ENCODE measurements around the gene COA4. TPM values are rescaled to one million over a fixed set of nuclear protein-coding genes. Genes with fewer than 3 reads are reported as not detected.

The COA4 gene
- total RNA-seq, 2 donors from 2014 or later: 57.0 to 136 TPM

GRCh38 chr11:73839123-73839457 is 37.6 kb downstream of the COA4 start:
- Histone ChIP-seq H3K36me3 (no peaks in the 10 kb centered on the region), H3K4me1 (replicated peaks) (no peaks in the 10 kb centered on the region), H3K27me3 (replicated peaks; ENCODE audit: insufficient read depth) (no peaks in the 10 kb centered on the region), H3K4me3 (no peak overlapping the region), H3K27ac (no peak overlapping the region), H3K9me3 (no peaks in the 10 kb centered on the region)
- DNase-seq (ENCODE audit: low spot score): no peak
- TF ChIP-seq POLR2AphosphoS5 (IDR thresholded peaks at IDR 0.05) (no peak), CTCF (IDR thresholded peaks at IDR 0.05) (no peak), POLR2A (IDR thresholded peaks at IDR 0.05) (no peak)
- intact Hi-C loops (cut with DNase I): no loop called here

- intact Hi-C loops (cut with DNase I): no loop called here
- Histone ChIP-seq H3K27me3 (replicated peaks; ENCODE audit: insufficient read depth) (no peaks in the 10 kb centered on the region), H3K4me1 (replicated peaks) (no peaks in the 10 kb centered on the region), H3K36me3 (no peaks in the 10 kb centered on the region), H3K9me3 (no peaks in the 10 kb centered on the region), H3K27ac (no peak overlapping the region), H3K4me3 (no peak overlapping the region)
- WGBS: 78% methylated on average over 3 of the region's 3 CpGs
- TF ChIP-seq POLR2A (IDR thresholded peaks at IDR 0.05) (no peak), CTCF (IDR thresholded peaks at IDR 0.05) (no peak), POLR2AphosphoS5 (IDR thresholded peaks at IDR 0.05) (no peak)
- DNase-seq (ENCODE audit: low spot score): no peak
These were observed 38.1 kb downstream of the COA4 start for GRCh38 chr11:73838443-73839122.

- Histone ChIP-seq H3K4me3 (no peak overlapping the region), H3K27me3 (replicated peaks; ENCODE audit: insufficient read depth) (no peaks in the 10 kb centered on the region), H3K4me1 (replicated peaks) (no peaks in the 10 kb centered on the region), H3K9me3 (no peaks in the 10 kb centered on the region), H3K27ac (no peak overlapping the region), H3K36me3 (no peaks in the 10 kb centered on the region)
- no peak for DNase-seq (ENCODE audit: low spot score)
- intact Hi-C loops (cut with DNase I): no loop called here
- no peak for TF ChIP-seq POLR2A (IDR thresholded peaks at IDR 0.05)
- TF ChIP-seq CTCF (IDR thresholded peaks at IDR 0.05): no peak
- TF ChIP-seq POLR2AphosphoS5 (IDR thresholded peaks at IDR 0.05): no peak
- WGBS: 85% methylated on average over 2 of the region's 2 CpGs
These were observed 43.6 kb downstream of the COA4 start for GRCh38 chr11:73833067-73833466.

GRCh38 chr11:73830261-73830660 is 46.4 kb downstream of the COA4 start:
- TF ChIP-seq POLR2A (IDR thresholded peaks at IDR 0.05) (no peak), POLR2AphosphoS5 (IDR thresholded peaks at IDR 0.05) (no peak), CTCF (IDR thresholded peaks at IDR 0.05) (no peak)
- Histone ChIP-seq H3K4me3 (no peak overlapping the region), H3K9me3 (no peaks in the 10 kb centered on the region), H3K27ac (no peak overlapping the region), H3K4me1 (replicated peaks) (no peaks in the 10 kb centered on the region), H3K27me3 (replicated peaks; ENCODE audit: insufficient read depth) (no peaks in the 10 kb centered on the region), H3K36me3 (no peaks in the 10 kb centered on the region)
- no peak for DNase-seq (ENCODE audit: low spot score)
- WGBS: 93% methylated on average over 1 of the region's 1 CpG
- intact Hi-C loops (cut with DNase I): no loop called here

Other genes starting within 250 kb of the COA4 start
- gene PLEKHB1, start 230.3 kb downstream of the COA4 start, total RNA-seq: 10 to 100 TPM; 30.8 to 64.9 TPM
- gene RAB6A, start 115.8 kb downstream of the COA4 start, total RNA-seq: 100 to 1,000 TPM; 152 to 200 TPM
- 10 to 100 TPM; 11.1 to 33.0 TPM for gene MRPL48, start 89.0 kb downstream of the COA4 start, total RNA-seq
- 10 to 100 TPM; 15.6 to 28.3 TPM for gene PAAF1, start 153 bp upstream of the COA4 start, total RNA-seq
- 1 to 10 TPM in 1 of 2 donors, under 1 TPM in 1; 0.59 to 1.9 TPM for gene DNAJB13, start 74.2 kb upstream of the COA4 start, total RNA-seq
- 10 to 100 TPM; 13.6 to 23.1 TPM for gene UCP2, start 106.0 kb upstream of the COA4 start, total RNA-seq
- 1 to 10 TPM in 1 of 2 donors, under 1 TPM in 1; 0.55 to 6.8 TPM for gene UCP3, start 132.2 kb upstream of the COA4 start, total RNA-seq

All from prostate gland (tissue), 2 donors.